Right ventricle myocardium superior (tissue), 1 donor: Measurements from ENCODE around the gene TMEM8B. TPM values are rescaled to one million over a fixed set of nuclear protein-coding genes. Genes with fewer than 3 reads are reported as not detected.
A peak's percentile ranks its signal among the peaks of the same experiment; 100 is the strongest.
"Not testable (repeated sequence)": the region's sequence is repeated elsewhere in the genome, so short reads cannot be mapped to it uniquely, and the experiment has no call there.

Experiments used
- ATAC-seq: fragments of 200-7000 bp; cut with Tn5 transposase; one replicate; pipeline ENCODE4 v1.9.1; 2020; ENCODE audit warnings: mild to moderate bottlenecking; ENCODE audit not compliant: poor library complexity
- DNase-seq: peaks from one replicate; pipeline ENCODE4 v3.0.0-alpha.2; 2020
- intact Hi-C: fragments of 100-400 bp; cut with DNase I; formaldehyde crosslinking; loops from one replicate; pipeline ENCODE4 v1.11.2; 2022
- total RNA-seq: library from RNA; stranded (reverse); fragmentation: NEBNext Ultra II Directional; extraction: Animal tissue kit (Norgen Biotek cat#: 25700); gene quantifications from one replicate; pipeline ENCODE4 v1.2.1, GENCODE V29; 2021
- donor health status: DM: no; HTN: yes; CAD: no; lungs with severe emphysema.

Gene TMEM8B
- total RNA-seq, 1 donor from 2014 or later: 13.3 TPM

DNA sequence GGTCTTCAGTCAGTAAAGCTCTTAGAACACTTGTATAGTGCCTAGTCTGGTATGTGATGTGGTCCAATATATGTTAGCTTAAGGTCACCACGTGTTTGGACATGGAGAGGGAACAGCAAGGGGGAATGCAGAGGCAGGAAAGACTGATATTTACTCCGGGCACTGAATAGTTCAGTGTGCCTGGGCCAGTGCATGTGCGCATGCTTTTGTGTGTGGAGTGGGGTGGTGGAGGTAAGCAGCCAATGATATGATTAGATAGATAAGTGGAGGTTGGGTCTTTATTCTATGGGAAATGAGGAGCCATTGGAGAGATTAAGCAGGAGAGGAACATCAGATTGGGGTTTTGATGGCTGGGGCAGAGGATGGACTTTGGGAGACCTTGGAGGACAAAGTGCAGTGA is 27.2 kb downstream of the TMEM8B start:
- intact Hi-C loops: no loop called here
- no peak for DNase-seq
- ATAC-seq: no peak

DNA sequence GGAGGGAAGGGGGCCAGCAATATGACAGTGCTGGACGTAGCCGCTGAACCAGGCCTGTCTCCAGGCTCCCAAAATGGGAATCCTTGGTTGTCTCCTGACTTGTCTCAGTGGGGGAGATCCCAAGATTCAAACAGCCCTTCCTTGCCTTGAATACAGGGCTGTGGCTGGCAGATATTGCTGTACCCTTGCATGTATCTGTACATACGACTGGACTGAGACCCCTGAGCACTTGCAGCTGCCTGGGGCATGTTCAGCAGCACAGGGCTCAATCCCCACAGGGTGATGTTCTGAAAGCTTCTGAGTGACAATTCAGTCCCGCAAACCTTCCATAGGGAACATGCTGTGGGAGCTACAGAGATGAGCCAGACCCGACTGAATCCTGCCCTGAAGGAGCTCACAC is 27.9 kb downstream of the TMEM8B start:
- no peak for DNase-seq
- ATAC-seq: no peak
- intact Hi-C loops: no loop called here

DNA sequence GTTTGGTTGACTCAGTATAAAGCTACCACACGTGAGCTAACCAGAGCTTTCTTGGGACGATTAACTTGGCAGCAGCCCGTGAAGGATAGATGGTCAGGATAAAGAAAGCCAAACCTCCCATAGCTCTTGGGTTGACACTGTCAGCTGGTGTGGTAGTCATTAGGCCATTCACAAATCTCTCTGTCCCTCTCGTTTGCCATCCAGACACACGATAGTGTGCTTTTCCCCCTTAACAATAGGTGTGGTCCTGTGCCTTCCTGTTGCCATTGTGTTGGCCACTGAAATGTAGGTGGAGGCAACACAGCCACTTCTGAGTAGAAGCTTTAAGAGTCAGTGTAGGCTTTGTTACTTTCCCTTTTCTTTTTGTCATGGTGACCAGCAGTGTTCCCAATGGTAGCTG is 29.4 kb downstream of the TMEM8B start:
- DNase-seq: no peak
- ATAC-seq: no peak
- intact Hi-C loops: no loop called here

DNA sequence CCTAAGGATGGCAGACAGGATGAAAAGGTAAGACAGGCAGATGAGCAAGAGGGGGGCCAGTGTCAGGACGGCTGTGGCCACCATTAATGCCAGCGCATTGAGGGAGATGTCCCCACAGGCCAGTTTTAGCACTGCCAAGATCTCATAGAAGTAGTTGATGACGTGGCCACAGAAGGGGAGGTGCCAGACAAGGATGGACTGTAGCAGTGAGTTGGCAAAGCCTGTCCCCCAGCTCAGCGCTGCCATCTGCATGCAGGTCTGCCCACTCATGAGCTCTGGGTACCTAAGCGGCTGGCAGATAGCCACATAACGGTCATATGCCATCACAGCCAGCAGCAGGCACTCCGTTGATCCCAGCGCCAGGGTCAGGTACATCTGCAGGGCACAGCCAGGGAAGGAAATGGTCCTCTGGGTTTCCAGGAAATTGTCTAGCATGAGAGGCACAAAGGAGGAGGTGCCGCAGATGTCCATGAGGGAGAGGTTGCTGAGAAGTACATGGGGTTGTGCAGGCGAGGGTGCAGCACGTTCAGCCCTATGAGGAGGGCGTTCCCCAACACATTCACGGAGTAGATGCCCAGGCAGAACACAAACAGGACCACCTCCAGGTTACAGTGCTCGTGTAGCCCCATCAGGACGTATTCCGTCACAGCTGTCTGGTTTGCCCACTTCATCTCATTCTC is 30.4 kb downstream of the TMEM8B start:
- peak; percentile 49 for DNase-seq
- peak; percentile 21 for ATAC-seq
- intact Hi-C loops: no loop called here

DNA sequence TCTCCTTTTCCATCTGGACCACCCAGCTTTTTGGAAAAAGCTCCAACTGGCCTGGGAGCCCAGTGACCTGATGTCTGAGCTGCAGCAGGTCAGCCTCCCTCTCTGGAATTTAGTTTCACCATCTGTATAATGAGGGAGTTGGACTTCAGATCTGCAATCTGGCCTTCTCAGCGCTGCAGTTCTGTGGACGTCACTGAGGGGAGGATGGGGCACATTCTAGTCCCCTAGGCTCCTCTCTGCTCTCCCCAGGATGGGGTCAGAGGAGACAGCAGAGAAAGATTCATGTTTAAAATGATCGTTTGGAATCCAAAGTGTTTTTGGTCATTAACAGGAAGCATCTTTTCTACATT is 30.9 kb downstream of the TMEM8B start:
- intact Hi-C loops: no loop called here
- DNase-seq: no peak
- ATAC-seq: no peak

DNA sequence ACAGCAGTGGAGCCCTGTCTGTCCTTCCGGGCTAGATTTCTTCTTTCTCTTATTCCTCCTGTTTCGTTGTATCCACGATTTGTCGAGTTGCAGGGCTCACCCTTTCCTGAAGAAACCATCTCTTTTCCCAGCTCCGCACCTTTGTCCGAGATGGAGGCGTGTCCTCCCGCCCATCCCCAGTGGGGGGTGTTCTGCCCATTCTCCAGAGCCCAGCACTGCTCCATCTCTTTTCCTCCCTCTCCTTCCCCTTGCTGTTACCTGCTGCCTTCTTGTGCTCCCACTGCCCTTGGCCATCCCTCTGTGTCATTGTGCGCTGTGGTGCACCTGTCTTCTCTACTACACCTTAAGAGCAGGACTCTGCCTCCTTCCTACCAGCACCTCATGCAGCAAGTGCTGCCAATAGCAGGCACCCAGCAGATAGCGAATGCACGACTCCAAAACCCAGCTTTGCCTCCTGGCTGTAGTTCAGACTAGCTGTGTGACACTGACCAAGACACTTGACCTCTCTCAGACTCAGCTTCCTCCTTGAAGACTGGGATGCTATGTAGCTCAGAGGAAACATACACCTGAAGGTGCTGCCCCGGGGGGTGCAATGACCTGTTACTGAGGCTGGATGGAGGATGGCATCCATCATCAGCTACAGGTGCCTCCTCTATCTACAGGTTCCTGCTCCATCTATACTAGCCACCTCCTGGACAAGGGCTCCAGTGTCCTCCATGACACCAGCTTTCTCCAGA is 32.3 kb downstream of the TMEM8B start:
- intact Hi-C loops: no loop called here
- no peak for DNase-seq
- no peak for ATAC-seq

DNA sequence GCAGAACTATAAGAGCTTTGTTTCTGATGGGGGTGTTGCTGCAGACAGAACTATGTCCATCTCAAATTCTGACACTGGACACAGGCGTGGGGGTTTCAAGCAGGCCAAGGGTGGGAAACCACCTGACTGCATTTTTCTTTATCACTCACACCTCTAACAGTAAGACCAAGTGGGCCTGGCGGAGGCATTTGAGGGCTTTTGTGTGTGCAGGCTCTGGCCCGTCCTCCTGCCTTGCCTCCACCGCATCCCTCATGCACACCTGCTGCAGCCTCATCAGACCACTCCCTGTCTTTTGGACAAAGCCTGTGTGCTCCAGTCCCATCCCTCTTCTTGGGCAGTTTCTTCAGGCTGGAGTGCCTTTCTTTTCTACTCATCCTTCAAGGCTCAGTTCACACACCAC is 33.3 kb downstream of the TMEM8B start:
- DNase-seq (no peak), ATAC-seq (no peak)
- intact Hi-C loops: no loop called here

DNA sequence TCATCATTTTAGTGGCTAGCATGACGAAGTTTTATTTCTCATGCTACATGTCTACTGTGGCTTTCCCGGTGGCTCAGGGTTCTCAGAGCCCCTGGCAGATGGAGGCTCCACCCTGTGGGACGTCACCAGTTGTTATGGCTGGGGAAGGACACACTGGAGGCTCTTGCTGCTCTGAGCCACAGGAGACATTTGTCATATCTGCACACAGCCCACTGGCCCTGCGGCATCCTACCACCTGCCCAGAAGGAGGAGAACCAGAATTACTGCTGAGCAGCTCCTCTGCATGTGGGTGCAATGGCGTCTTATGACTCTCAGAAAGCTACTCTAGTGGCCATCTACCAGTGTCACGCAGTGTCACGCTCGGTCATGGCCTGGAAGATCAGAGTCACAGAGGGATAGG is 34.6 kb downstream of the TMEM8B start:
- peak; percentile 32 for ATAC-seq
- intact Hi-C loops: no loop called here
- DNase-seq: no peak

DNA sequence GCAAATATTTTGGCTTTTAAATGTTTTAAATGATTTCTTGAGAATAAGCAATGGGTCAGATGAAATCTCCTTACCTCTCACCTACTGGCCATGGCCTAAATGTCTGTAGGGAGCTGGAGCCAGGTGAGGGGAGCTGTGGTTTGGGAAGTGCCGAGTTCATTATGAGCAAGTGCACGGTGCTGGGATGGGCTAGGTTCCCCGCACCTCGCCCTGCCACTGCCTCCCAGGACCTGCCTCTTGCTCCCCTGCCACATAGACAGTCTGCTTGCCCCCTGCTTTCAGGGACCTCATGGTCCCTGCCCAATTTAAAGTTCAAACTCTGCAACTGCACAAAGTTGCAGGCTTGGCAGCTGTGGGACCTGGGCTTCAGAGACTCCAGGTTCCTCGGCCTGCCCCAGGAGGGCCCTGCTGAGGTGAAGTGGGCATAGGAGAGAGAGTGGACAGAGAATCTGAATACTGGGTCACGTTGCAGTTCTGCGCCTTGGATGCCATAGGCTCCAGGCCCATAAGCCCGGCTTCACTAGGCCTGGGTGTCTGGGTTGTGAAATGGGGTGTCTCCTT is 35.7 kb downstream of the TMEM8B start:
- no peak for ATAC-seq
- DNase-seq: no peak
- intact Hi-C loops: no loop called here

DNA sequence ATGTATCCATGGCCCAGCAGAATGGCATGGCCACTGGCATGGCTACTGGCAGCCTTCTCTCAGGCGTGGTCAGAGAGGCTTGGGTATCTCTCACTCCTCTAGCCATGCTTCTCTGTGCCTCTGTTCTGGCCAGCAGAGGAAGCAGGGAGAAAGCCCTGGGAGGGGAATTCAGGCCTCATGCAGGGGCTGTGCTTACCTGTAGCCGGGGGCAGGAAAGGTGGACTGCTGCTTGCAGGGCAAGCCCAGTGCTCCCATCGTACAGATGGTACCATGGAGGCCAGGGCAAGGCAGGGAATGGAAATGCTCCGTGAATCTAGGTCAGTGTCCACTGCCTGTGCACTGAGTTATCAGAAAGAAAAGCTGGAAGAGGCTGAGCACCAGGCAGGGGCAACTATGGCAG is 38.5 kb downstream of the TMEM8B start:
- intact Hi-C loops: no loop called here
- ATAC-seq (no peak), DNase-seq (no peak)

DNA sequence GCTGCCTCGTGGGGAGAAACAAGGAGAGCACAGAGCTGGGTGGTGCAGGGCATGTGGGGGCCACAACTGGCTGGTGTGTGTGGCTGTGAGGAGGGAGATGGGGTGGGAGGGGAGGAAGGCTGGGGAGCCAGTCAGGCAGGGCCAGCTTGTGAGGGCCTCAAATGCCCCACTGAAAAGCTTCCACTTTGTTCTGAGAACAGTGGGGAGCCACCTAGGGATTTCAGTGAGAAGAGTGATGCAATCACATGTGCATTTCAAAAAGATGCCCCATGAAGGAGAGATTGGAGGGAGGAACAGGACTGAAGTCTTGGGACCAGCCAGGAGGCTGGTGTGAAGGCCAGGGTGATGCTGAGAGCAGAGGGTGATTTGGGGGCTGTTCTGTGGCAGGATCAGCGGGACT is 39.9 kb downstream of the TMEM8B start:
- ATAC-seq (no peak), DNase-seq (no peak)
- intact Hi-C loops: no loop called here

DNA sequence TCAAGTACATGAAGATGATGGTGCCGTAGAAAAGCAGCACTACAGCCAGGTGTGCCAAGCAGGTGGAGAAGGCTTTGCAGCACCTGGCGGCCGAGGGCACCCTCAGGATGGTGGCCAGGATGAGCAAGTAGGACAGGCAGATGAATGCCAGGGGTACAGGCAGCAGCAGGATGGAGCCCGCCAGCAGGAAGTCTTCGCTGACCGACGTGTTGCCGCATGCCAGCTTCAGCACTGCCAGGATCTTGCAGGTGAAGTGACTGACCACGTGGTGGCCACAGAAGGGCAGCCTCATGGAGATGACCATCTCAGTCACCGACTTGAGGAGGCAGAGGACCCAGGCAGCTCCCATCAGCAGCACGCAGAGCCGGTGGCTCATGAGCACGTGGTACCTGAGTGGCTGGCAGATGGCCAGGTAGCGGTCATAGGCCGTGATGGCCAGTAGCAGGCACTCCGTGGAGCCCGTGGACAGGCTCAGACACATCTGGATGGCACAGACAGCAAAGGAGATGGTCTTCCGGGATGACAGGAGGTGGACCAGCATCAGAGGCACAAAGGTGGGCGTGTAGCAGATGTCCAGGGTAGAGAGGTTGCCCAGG is 40.7 kb downstream of the TMEM8B start:
- DNase-seq (no peak), ATAC-seq (no peak)
- intact Hi-C loops: no loop called here

DNA sequence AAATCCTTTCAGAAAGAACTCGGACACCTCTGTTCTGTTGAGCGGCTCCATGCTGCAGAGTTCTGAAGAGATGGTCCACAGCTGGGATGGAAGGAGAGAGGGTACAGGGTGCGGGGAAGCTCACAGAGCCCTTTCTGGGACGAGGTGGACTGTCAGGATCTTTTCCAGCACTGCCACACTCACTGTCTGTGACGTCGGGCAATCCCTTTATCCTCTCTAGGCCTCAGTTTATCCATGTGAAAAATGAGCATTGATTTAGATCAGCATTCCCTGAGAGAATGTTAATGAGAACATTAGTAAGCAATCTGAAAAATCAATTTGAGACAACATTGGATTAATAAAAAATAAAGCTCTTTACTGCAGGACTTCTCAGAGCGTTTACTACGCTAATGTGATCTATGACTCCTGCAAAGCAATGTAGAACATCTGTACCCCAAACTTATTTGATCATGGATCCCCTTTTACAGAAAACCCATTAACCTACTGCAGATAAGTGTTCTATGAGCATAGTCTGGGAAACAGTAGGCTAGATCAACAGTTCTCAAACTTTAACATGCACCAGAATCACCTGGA is 41.4 kb downstream of the TMEM8B start, which contains the start of gene OR13J1:
TSS of gene OR13J1 (minus strand) at position 51 of the 573 bp plus-strand sequence. CDS start at position 51, 0 bp downstream.
- intact Hi-C loops: no loop called here
- ATAC-seq (no peak), DNase-seq (no peak)

DNA sequence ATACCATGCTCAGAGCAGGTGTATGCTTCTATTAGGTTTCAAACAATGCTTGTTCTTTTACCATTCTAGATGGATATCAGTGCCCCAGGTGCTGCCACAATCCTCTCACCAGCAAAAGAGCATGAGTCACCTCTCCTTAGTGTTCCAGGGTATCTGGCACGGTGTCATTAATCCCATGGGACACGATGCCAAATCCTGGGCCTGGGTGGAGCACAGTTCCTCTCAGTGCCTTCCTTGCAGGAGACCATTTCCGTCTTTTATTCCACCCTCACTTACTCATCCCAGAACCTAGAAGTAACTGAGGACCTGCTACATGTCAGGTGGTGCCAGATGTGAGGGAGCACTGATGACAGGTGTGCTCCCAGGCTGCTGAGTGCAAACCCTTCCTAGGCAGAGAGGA is 42.5 kb downstream of the TMEM8B start:
- intact Hi-C loops: no loop called here
- ATAC-seq (no peak), DNase-seq (no peak)

DNA sequence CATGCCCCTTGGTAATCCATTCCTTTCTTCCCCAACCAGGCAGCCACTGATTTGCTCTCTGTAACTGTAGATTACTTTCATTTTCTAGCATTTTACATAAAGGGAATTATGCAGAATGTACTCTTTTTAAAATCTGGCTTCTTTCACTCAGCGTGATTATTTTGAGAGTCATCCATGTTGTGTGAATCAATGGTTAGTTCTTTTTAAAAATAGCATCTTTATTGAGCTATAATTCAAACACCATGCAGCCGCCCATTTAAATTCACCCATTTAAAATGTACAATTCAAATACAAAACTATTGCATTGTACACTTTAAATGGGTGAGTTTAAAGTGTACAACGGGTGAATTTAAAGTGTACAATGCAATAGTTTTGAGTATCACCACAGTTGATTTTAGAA is 43.5 kb downstream of the TMEM8B start:
- no peak for ATAC-seq
- intact Hi-C loops: no loop called here
- DNase-seq: no peak

DNA sequence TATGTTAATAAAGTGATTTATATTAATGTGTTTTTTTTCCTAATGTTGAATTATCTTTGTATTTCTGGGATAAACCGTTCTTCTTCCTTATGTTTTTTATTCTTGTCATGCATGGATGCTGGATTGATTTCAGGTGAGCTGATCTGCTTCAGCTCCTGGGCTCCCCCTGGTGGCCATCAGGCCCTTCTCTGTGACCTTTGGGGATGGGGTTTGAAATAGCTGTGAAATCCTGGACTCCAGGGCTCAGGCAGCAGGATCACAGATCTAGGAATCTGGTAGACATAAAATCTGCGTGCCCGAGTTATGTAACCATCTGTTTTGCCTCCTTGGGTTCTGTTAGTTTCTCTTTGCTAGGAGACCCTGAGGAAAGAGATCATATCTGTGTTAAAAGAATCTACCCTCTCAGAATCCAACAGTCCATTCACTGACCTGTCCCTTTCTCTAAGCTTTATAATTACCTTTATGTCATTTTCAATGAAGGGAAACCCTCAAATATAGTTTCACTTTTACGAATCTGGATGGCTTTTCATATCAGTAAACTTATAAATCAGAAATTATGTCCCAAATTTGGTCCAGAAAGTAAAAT is 53.3 kb downstream of the TMEM8B start:
- ATAC-seq (peak; percentile 95), DNase-seq (peak; percentile 91)
- intact Hi-C loops: loop anchor here (2.0 to 10.0 kb wide), 2 partner anchors 92 to 238 kb away; partner anchors contain the start of gene NPR2

DNA sequence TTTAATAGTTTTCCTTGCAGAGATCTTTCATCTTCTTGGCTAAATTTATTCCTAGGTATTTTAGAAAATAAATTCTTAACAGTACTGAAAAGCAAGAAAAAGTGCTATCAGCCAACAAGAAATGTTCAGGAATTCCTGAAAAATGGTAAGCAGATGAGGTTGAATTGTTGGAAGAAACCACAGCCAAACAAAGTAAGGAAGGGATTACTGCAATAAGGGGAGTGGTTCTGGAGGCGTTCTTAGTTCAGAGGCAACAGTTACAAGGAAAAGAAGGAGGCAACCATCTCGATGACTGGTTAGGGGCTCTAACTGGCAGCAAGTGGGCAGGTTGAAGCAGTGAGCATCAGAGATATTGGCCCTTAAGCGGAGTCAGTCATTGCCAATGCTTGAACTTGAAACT is 54.0 kb downstream of the TMEM8B start:
- intact Hi-C loops: loop anchor here (2.0 to 10.0 kb wide), 2 partner anchors 92 to 238 kb away; partner anchors contain the start of gene NPR2
- ATAC-seq (no peak), DNase-seq (no peak)

DNA sequence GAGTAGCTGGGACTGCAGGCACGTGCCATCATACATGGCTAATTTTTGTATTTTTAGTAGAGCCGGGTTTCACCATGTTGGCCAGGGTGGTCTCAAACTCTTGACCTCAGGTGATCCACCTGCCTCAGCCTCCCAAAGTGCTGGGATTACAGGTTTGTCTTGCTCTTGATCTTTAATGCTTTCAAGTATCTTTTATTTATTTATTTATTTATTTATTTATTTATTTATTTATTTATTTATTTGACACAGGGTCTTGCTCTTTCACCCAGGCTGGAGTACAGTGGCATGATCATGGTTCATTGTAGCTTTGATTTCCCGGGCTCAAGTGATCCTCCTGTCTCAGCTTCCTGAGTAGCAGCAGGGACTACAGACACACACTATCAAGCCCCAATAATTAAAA is 55.9 kb downstream of the TMEM8B start:
- not testable (repeated sequence) for DNase-seq, ATAC-seq
- intact Hi-C loops: loop anchor here (10.0 kb wide), 1 partner anchor 240 kb away; no protein-coding TSS in a partner anchor

DNA sequence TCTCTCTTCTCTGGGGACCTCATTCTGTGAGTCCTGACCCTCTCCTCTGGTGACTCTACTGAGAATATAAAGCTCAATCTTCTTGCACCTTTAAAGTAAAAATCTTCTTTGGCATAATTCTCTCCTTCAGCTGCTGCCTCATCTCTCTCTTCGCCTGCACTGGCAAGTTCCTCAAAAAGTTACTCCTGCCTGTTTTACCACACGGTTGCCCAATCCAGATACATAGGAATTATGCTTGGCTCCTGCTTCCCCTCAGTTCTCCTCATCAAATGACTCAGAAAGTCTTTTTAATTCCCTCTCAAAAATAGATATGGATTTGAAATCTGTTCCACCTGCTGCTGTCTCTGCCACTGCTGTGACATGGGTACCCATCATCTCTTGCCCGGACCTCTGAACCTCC is 62.6 kb downstream of the TMEM8B start:
- intact Hi-C loops: no loop called here
- no peak for ATAC-seq
- DNase-seq: no peak
